ENCODE results near the gene BRCA1.

BRCA1 gene

DNA sequence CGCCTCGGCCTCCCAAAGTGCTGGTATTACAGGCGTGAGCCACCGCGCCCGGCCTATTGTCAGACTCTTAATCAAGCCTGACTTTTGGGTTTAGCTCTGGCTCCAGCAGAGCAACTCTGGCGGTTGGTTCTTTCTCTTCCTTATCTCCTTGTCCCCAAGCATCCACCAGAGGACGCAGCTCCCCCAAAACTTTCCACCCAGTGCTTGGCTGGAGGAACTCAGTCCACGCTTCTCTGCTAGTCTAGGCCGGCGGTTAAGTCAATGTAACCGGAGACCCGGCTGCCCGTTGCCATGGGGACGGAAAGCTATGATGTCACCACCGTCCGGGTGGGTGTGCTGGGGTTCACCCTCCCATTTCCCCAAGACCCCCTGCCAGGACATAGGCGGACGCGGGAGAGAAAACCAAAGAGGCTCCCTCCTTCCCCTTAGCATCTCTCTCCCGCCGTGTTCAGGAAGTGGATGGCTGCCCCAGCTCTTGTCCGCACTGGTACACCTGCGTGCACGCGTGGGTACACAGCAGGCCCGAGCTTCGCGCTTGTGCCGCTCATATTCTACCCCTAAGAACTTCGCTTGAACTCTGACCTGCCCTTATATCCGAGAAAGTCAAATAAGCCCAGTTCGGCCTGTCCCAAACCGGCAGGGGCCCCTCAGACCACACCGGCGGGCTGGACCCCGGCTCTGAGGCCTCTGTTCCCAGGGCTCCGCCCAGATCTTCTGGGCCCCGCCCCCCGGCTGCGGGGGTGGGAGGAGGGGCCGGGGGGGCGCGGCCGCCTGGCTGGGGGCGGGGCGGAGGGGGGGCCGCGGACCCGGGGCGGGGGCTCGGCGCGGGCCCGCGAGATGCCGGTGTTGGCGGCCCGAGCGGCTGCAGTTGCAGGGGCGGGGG lies 100.5 kb downstream of the BRCA1 start, which contains the start of gene RND2:
Gene RND2 (plus strand): TSS at position 825 of the 883 bp plus-strand sequence. CDS start 117 bp downstream, outside the sequence.
- DNase-seq (ENCODE audit: low spot score), result peak; percentile 94

DNA sequence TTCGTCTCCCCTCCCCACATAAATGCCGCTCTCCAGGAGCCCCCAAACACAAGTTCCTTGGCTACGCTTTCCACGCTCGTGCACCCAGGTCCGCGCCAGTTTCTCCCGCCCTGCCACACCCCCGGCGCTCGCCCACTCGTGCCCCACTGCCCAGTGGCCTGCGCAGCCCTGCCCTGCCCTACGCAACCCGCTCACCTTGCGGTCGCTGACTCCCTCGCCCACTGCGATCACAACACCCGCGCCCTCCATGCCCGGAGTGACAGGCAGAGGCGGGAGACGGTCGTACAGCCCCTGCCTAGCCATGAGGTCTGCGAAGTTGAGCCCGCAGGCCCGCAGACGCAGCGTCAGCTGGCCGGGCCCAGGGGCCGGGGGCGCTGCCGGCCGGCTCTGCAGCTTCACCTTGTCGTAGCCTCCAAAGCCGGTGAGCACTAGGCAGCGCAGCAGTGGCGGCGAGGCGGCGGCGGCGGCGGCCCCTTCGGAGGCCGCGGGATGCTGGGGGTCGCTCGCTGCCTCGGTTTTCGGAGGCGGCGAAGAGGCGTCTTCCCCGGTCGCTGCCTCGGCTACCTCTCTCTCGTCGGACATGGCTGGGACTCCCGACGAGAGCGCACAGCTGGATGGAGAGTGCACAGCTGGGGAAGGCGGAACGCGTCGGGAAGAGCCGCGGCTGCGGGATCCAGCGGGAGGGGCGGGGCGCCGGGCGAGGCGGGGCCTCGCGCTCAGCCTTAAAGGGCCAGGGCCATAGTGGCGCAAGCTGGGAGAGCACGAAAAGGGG lies 103.2 kb downstream of the BRCA1 start, which contains the start of gene VAT1:
Gene VAT1 (minus strand): TSS at position 645 of the 772 bp plus-strand sequence. CDS start 63 bp downstream, at position 582.
- peak; percentile 84 for DNase-seq (ENCODE audit: low spot score)

DNA sequence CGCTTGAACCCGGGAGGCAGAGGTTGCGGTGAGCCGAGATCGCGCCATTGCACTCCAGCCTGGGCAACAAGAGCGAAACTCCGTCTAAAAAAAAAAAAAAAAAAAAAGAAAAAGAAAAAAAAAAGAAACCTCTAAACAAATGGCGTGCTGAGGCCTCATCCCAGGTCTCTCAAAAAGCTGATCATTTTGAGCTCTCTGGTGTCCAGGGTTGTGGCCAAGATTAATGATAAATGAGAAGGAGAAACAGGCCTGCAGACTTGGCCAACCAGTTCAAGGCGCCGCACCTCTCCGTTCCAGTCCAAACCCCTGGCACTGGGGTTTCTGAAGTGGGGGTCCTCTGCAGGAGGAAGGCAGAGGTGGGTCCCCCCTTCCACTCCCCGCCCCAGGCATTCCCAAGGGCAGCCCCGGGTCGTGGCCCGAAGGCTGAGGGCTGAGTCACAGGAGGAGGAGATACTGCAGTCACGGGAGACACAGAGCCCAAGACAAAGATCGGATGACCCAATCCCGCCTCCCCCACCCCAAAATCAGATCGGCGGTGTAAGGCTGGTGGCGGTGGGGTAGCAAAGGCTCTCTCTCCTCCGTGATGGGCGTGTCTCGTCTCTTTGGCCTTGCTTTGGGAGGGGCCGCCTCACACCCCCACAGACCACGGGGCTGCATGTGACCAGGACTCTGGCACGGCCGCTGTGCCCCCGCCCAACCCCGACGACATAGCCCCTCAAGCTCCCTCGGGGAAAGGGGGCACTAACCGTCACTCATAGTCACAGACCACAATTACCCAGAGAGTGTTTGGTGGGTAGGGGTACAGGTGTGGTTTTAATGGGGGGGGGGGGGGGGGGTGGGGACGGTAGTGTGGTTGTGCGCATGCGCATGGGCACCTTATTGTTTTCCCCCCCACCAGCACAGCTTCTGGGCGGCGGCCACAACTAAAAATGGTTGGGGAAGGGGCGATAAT lies 104.1 kb downstream of the BRCA1 start:
- DNase-seq (ENCODE audit: low spot score), result peak; percentile 62

DNA sequence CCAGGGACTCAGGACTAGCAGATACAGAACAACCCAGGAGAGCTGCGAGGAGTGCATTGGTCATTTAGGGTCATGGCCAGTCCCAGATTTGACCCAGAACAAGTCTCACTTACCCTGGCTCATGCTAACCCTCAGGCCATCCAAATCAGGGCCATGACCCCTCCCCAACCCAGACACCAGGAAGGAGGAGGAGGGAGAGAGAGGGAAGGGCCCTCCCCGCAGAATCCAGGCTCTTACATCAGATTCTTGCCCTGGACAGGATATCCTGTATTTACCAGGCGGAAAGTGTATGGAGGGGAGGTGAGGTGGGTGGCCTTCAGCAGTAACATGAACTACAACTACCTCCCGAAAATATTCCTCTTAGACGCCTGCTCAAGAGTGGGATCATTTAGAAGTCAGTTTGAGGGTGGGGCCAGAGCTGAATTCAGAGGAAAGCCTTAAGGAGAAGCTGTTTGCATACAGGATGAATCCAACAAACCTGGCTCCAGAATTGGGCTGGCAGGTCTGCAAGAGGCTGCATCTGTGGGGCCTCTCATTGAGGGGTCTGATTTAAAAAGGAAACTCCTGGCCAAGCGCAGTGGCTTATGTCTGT lies 105.0 kb downstream of the BRCA1 start:
- no peak for DNase-seq (ENCODE audit: low spot score)

DNA sequence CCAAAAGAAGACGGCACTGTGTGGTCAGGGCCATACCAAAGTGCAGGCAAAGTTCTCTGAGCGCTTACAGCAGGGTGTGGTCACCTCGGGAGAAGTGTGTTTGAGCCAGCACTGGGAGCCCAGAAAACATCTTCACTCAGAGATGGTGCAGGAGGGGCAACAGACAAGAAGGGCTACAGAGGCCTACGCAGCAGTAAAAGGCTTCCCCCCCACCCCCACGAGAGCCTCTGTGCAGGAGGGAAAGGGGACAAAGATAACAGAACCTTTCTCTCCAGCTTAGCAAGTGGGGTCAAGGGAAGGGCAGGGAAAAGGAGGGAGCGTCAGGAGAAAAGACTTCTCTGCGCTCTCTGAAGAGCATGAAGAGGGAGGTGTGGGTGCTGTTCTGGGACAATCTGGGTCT lies 105.7 kb downstream of the BRCA1 start:
- DNase-seq (ENCODE audit: low spot score), result no peak

DNA sequence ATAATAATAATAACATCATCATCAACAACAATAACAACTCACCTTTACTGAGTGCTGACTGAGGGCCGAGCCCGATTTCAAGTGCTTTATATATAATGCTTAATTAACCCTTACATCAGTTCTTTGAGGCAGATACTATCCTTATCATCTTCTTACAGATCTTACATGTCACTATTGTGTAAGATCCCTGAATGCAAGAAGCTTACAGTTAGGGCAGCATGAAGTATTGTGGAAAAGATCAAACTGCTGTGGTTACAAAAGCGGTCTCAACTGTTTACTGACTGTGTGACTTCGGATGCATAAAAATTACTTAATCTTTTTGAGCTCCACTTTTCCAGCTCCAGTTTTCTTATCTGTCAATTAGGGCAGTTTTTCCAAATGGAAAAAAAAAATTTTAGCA lies 106.2 kb downstream of the BRCA1 start:
- no peak for DNase-seq (ENCODE audit: low spot score)

DNA sequence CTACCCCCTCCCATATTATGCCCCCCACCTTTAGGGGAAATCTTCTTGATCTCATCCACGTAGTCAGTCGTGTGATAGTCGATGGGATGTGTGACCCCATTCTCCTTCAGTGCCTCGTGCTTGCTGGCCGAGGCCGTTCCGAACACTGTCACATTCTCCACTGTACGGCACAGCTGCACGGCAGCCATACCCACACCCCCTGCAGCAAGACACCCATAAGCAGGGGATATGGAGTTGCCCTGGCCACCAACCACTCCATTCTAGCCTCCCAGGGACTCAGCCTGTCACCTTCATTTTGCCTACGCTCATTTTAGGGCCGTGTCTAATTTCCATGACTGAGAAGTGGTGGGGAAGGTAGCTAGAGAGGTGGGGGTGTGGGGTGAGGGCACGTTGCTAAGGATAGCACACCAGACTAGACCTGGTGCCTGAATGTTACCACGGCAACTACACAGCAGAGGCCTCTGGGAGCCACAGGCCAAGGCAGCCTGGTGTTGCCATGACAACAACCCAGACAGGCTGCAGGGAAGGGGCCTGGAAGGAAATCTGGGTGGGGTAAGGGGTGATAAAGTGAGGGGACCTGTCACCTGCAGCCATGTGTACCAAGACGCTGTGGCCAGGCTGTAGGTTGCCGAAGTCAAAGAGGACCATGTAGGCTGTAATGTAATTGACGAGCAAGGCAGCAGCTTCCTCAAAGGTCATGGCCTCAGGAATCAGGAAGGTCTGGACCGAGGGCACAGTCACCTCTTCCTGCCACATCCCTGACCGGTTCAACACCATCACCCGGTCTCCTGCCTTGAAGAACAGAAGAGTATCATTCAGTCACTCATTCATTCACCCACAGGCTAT lies 106.9 kb downstream of the BRCA1 start:
- peak; percentile 54 for DNase-seq (ENCODE audit: low spot score)

DNA sequence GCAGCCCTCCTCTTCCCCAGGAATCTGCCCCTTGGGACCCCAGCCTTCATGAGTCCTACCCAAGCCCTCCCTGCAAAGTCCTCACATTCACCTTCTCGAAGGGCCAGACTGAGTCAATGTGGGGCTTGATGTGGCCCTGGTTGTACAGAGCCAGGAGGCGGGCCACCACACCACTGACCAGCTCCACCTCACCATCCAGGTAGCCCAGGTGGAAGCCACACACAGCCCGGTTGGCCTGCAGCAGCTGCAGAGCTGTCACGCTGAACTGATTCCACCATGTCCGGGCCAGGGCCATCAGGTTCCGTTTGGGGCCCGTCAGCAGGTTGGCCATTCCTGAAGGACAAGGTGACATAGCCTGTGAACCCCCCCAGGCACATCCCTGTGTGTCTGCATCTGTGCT lies 108.9 kb downstream of the BRCA1 start:
- DNase-seq (ENCODE audit: low spot score), result no peak

DNA sequence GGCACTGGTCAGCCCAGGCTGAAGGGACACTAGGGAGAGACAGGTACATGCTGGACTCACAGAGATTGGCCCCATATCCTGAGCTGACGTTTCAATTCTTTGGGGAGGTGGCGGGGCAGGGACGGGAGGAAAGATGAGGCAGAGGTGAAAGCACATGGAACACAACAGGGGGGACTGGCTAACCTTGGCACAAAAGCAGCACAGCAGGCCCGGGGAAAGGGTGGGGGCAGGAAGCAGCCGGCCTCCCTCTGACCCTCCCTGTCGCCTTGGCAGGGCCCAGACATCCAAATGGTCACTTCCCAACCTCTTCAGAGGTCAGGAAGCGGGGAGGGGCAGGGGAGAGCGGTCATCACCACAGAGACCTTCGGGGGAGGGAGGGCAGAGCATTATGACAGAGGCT lies 109.6 kb downstream of the BRCA1 start:
- DNase-seq (ENCODE audit: low spot score), result no peak

DNA sequence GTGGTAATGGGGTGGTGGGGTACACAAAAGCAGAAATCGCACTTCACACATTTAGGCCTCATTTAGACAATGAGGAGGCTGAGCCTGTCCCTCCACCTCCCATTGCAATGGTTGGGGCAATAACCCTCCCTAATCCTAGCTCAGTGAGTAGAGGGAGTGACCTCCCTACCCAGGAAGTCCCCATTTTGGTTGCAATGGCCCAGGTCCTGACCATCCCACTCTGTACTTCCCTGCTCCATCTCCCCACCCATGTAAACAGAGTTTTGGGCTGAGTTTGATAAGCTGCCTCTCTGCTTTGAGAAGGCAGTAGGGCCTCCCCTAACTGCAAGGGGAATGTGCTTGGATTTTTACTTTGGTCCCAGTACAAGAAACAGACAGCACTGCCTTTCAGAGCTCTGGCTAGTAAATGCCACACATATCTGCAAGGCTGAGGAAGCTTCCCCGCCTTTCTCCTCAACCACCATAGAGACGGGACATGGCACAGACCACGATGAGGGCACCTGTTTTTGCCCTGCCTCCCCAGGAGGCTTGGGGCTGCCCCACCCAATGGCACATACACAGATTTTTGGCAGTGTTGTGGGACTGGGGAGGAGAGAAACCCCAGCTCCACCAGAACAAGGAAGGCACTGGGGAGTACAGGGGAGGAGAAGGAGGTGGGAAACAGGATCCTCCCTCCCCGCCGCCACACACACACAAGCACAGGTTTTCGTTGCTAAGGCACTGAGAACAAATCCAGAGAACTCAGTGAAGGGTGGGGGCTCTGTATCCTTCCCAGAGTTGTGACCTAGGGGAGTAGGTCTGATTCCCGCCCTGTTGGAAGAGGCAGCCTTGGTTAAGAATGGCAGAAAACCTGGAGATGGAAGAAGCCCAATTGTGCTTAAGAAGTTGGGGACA lies 110.3 kb downstream of the BRCA1 start:
- no peak for DNase-seq (ENCODE audit: low spot score)

DNA sequence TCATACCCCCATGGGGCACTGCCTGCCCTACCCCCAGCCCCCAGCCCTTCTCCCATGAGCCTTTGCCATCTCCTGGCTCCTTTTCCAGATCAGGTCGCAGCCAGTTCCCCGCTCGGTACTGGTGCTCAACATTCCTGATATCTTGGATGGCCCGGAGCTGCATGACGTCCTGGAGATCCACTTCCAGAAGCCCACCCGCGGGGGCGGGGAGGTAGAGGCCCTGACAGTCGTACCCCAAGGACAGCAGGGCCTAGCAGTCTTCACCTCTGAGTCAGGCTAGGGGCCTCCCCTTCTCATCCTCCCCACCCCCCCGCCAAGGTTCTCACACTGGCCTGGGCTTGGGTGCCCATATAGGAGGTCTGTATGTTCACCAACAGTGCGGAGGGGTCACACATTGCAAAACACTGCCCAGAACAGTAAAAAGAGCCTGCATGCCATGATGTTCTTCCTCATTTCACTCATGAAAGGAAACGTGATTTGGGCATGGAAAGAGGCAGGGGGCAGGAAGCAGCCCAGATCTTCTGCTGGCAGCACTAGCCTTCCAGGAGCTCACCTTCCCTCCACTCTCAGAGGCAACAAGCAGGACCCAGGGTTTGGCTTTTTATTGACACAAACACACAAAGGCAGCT lies 111.0 kb downstream of the BRCA1 start:
- no peak for DNase-seq (ENCODE audit: low spot score)

DNA sequence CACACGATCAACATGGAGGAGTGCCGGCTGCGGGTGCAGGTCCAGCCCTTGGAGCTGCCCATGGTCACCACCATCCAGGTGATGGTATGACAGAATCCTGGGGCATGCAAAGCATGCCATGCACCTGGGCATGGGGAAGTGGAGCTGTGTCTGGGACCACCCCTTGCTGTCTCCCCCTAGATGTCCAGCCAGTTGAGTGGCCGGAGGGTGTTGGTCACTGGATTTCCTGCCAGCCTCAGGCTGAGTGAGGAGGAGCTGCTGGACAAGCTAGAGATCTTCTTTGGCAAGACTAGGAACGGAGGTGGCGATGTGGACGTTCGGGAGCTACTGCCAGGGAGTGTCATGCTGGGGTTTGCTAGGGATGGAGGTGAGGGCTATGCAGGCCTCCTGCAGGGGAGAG lies 111.9 kb downstream of the BRCA1 start:
- no peak for DNase-seq (ENCODE audit: low spot score)

DNA sequence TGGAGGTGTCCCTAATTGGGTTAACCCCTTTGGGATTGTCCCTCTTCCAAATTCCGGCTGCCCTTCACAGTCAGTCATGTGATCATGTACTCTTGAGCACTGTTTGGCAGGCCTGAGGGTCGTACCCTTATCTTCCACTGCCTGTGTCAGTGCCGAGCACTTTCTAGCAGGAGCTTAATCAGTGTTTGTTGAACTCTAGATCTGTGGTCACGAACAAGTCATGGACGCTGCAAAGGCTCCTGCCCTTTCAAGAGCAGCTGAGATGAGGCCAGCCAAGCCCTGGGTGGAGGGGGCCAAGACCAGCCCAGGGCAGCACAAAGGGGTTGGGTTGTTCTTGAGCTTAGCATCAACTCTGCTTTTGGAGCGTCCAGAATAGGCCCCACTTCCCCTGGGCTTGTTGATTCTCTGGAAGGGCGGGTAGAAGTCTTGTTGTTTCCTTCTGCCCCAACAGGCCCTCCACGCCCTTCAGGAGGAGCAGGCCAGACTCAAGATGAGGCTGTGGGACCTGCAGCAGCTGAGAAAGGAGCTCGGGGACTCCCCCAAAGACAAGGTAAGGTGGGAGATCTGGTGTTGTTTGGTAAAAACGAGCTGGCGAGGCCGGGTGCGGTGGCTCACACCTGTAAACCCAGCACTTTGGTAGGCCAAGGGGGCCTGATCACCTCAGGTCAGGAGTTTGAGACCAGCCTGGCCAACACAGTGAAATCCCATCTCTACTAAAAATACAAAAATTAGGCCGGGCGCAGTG lies 113.3 kb downstream of the BRCA1 start:
- DNase-seq (ENCODE audit: low spot score), result no peak

DNA sequence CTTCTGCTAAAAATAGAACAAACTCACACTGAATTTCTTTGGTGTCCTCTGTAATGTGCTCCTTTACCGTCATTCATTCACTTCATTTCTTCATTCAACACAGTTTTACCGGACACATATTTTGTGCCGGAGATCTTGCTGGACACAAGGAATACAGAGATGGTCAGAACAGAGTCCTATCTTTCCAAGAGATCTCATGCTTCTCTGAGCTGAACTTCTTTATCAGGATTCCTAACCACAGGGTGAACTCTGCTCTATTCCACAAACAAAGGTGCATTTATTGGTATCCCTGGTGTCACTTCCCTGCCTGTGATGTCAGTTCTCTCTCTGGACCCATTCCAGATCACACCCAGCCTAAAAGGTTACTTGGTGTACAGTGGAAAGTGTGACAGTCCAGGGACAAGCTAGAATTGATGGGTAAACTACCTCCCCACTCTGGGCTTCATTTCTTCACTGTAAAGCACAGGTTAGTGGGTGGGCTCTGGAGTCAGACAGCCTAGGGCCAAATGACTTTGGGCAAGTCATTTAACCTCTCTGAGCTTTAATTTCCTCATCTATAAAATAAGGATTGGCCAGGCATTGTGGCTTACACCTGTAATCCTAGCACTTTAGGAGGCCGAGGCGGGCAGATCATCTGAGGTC lies 114.4 kb downstream of the BRCA1 start:
- DNase-seq (ENCODE audit: low spot score), result no peak

DNA sequence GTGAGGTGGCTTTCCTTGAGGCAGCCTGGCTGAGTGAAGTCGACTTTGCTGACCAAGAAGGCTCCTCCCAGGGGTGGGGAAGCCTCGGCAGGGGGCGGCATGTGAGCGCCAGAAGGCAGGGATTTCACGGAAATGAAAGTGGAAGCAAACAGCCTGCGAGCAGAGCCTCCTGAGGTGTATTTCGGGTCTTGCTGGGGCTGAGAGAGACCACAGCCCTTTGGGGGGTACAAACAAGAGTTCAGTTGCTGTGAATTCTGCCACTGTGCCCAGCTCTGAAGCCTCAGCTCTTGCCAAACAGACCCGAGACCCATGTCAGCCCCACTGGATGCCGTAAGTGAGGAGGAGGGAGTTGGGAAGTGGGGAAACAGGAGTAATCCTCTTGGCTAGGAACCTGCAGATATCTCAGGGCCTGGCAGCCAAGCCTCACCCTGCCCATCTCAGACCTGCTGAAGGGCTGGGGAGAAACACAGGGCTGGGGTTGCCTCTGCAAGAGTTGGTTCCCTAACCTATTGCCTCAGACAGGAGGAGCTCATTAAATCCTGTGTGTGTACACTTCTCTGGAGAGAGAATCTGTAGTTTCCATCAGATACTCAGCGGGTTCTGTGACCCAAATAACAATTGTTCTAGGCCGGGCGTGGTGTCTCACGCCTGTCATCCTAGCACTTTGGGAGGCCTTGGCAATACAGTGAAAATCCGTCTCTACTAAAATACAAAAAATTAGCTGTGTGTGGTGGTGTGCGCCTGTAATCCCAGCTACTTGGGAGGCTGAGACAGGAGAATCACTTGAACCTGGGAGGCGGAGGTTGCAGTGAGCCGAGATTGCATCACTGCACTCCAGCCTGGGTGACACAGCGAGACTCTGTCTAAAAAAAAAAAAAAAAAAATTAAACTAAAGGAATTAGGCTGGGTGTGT lies 118.3 kb downstream of the BRCA1 start, which contains the start of gene IFI35:
Gene IFI35 (plus strand): TSS at position 146 of the 913 bp plus-strand sequence. CDS start 164 bp downstream, at position 310.
- peak; percentile 57 for DNase-seq (ENCODE audit: low spot score)

DNA sequence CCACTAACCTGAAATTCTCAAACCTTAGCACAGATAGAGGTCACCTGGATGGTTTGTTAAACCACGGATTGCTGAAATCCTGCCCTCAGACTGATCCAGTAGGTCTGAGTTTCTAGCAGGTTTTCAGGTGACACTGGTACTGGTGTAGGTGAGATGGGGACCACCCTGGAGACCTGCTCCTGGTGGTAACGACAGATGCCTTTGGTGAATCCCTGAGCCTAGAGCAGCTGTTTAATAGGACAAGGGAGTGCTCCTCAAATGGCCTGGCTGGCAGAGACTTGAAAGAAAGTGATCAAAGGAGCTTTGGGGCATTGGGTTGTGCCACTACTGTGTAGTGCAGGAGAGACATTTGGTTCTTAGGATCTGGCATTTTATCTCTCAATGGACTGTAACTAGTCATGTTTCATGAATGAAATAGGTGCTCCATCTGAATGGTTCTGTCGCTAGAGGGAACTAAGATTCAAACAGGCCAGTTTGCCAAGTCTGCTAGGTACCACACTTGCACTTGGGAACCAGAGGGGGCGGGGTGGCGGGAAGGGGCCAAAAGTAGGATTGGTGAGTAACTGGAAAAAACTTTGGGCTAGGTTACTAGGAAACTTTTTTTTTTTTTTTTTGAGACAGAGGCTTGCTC lies 121.5 kb downstream of the BRCA1 start:
- no peak for DNase-seq (ENCODE audit: low spot score)
